Muscle of arm (tissue), 14 donors: ENCODE measurements around the gene RAD23A. TPM values are rescaled to one million over a fixed set of nuclear protein-coding genes. Genes with fewer than 3 reads are reported as not detected.
"Not testable (repeated sequence)": the region's sequence is repeated elsewhere in the genome, so short reads cannot be mapped to it uniquely, and the experiment has no call there.

ENCODE experiments used
- DNase-seq: peaks from one replicate; pipeline ENCODE4 v3.0.0-alpha.2; 2013
- long read RNA-seq, 11 donors: transcript quantifications; one replicate each; lab custom pipeline, GENCODE V29; 2026
- polyA plus RNA-seq, 12 donors: library from polyadenylated mRNA; unstranded; fragments of 120-200 nt; gene quantifications; one replicate each; pipeline ENCODE4 v1.2.1, GENCODE V29; 2013; ENCODE audit not compliant: insufficient read length in 12 of 12

RAD23A gene
- 100 to 1,000 TPM in 9 of 12 donors, 10 to 100 TPM in 3; 80.3 to 659 (median 114) TPM for polyA plus RNA-seq
- long read RNA-seq, donor 1, transcript RAD23A-207 (2 exons, 545 nt), result minor isoform, 18 of 74 reads
- long read RNA-seq, donor 1, transcript RAD23A-203 (9 exons, 1,746 nt), result minor isoform, 18 of 74 reads
- long read RNA-seq, donor 1, transcript RAD23A-201 (9 exons, 1,736 nt), result major isoform, 21 of 74 reads
- long read RNA-seq, donor 1, partial matches to known transcripts, result 17 of 74 reads
- long read RNA-seq, donor 1, other reads (novel, unspliced or antisense), result 0 of 74 reads
- long read RNA-seq, donor 2, transcript RAD23A-207 (2 exons, 545 nt), result minor isoform, 30 of 145 reads
- long read RNA-seq, donor 2, transcript RAD23A-203 (9 exons, 1,746 nt), result minor isoform, 48 of 145 reads
- long read RNA-seq, donor 2, transcript RAD23A-201 (9 exons, 1,736 nt), result major isoform, 49 of 145 reads
- long read RNA-seq, donor 2, partial matches to known transcripts, result 12 of 145 reads
- long read RNA-seq, donor 2, other reads (novel, unspliced or antisense), result 5 of 145 reads
- long read RNA-seq, donor 3, transcript RAD23A-207 (2 exons, 545 nt), result minor isoform, 11 of 50 reads
- long read RNA-seq, donor 3, transcript RAD23A-203 (9 exons, 1,746 nt), result major isoform, 20 of 50 reads
- long read RNA-seq, donor 3, transcript RAD23A-201 (9 exons, 1,736 nt), result minor isoform, 19 of 50 reads
- long read RNA-seq, donor 3, partial matches to known transcripts, result 0 of 50 reads
- long read RNA-seq, donor 3, other reads (novel, unspliced or antisense), result 0 of 50 reads
- long read RNA-seq, donor 4, transcript RAD23A-201 (9 exons, 1,736 nt), result major isoform, 18 of 60 reads
- long read RNA-seq, donor 4, transcript RAD23A-203 (9 exons, 1,746 nt), result minor isoform, 15 of 60 reads
- long read RNA-seq, donor 4, transcript RAD23A-207 (2 exons, 545 nt), result minor isoform, 9 of 60 reads
- long read RNA-seq, donor 4, partial matches to known transcripts, result 18 of 60 reads
- long read RNA-seq, donor 4, other reads (novel, unspliced or antisense), result 0 of 60 reads
- long read RNA-seq, donor 5, transcript RAD23A-207 (2 exons, 545 nt), result minor isoform, 11 of 124 reads
- long read RNA-seq, donor 5, transcript RAD23A-203 (9 exons, 1,746 nt), result minor isoform, 42 of 124 reads
- long read RNA-seq, donor 5, transcript RAD23A-201 (9 exons, 1,736 nt), result major isoform, 59 of 124 reads
- long read RNA-seq, donor 5, partial matches to known transcripts, result 11 of 124 reads
- long read RNA-seq, donor 5, other reads (novel, unspliced or antisense), result 0 of 124 reads
- long read RNA-seq, donor 6, transcript RAD23A-201 (9 exons, 1,736 nt), result major isoform, 14 of 166 reads
- long read RNA-seq, donor 6, transcript RAD23A-207 (2 exons, 545 nt), result minor isoform, 13 of 166 reads
- long read RNA-seq, donor 6, transcript RAD23A-203 (9 exons, 1,746 nt), result major isoform, 14 of 166 reads
- long read RNA-seq, donor 6, partial matches to known transcripts, result 125 of 166 reads
- long read RNA-seq, donor 6, other reads (novel, unspliced or antisense), result 0 of 166 reads
- long read RNA-seq, donor 7, transcript RAD23A-203 (9 exons, 1,746 nt), result major isoform, 10 of 27 reads
- long read RNA-seq, donor 7, transcript RAD23A-207 (2 exons, 545 nt), result minor isoform, 8 of 27 reads
- long read RNA-seq, donor 7, transcript RAD23A-201 (9 exons, 1,736 nt), result minor isoform, 9 of 27 reads
- long read RNA-seq, donor 7, partial matches to known transcripts, result 0 of 27 reads
- long read RNA-seq, donor 7, other reads (novel, unspliced or antisense), result 0 of 27 reads
- long read RNA-seq, donor 8, transcript RAD23A-207 (2 exons, 545 nt), result minor isoform, 11 of 102 reads
- long read RNA-seq, donor 8, transcript RAD23A-201 (9 exons, 1,736 nt), result major isoform, 38 of 102 reads
- long read RNA-seq, donor 8, transcript RAD23A-203 (9 exons, 1,746 nt), result minor isoform, 35 of 102 reads
- long read RNA-seq, donor 8, partial matches to known transcripts, result 17 of 102 reads
- long read RNA-seq, donor 8, other reads (novel, unspliced or antisense), result 0 of 102 reads
- long read RNA-seq, donor 9, transcript RAD23A-203 (9 exons, 1,746 nt), result major isoform, 12 of 26 reads
- long read RNA-seq, donor 9, transcript RAD23A-201 (9 exons, 1,736 nt), result minor isoform, 9 of 26 reads
- long read RNA-seq, donor 9, partial matches to known transcripts, result 0 of 26 reads
- long read RNA-seq, donor 9, other reads (novel, unspliced or antisense), result 0 of 26 reads
- long read RNA-seq, donor 10, transcript RAD23A-201 (9 exons, 1,736 nt), result major isoform, 46 of 128 reads
- long read RNA-seq, donor 10, transcript RAD23A-207 (2 exons, 545 nt), result minor isoform, 17 of 128 reads
- long read RNA-seq, donor 10, transcript RAD23A-203 (9 exons, 1,746 nt), result minor isoform, 41 of 128 reads
- long read RNA-seq, donor 10, partial matches to known transcripts, result 19 of 128 reads
- long read RNA-seq, donor 10, other reads (novel, unspliced or antisense), result 5 of 128 reads
- long read RNA-seq, donor 11, transcript RAD23A-201 (9 exons, 1,736 nt), result minor isoform, 29 of 120 reads
- long read RNA-seq, donor 11, transcript RAD23A-203 (9 exons, 1,746 nt), result major isoform, 40 of 120 reads
- long read RNA-seq, donor 11, transcript RAD23A-207 (2 exons, 545 nt), result minor isoform, 22 of 120 reads
- long read RNA-seq, donor 11, partial matches to known transcripts, result 29 of 120 reads
- long read RNA-seq, donor 11, other reads (novel, unspliced or antisense), result 0 of 120 reads

DNA sequence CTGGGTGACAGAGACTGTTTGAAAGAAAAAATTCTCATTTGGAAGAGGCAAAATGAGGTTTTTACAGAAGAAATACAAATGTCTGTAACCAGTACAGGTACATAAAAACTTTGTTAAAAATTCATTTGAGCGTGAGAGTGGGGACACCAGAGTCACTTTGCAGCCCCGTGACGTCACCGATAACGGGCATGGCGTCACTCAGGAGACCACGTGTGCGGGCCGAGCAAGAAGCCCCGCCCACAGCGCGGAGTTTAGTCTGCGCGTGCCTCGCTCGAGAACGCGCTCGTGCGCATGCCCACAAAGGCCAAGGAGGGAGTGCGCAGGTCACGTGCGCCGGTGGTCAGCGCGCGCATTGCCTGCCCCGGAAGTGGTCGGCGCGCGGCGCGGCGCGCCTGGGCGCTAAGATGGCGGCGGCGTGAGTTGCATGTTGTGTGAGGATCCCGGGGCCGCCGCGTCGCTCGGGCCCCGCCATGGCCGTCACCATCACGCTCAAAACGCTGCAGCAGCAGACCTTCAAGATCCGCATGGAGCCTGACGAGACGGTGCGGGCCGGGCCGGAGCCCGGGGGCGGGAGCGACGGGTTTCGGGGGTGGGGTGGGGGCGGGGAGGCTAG is at the start of gene RAD23A:
Gene RAD23A (plus strand): TSS at position 384 of the 613 bp plus-strand sequence. CDS start 87 bp downstream, at position 471.
- DNase-seq, result peak; percentile 99

DNA sequence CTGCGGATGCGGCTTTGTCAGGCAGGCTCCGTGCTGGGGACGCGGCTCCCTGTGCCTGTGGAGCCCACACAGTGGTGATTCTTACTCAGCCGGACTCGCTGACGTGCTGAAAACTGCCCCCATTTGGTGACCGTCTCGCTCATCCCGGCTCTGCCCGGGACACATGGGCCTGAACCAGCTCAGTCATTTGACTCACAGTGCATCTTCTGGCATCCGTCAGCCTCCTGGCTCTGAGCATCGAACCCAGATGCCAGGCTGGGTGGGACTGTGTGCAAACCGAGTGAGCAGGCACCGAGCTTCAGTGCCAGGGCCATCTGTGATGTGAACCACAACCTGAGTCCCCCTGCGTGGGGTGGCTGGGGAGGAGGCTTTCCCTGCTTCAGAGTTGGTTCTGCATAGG is 49.2 kb upstream of the RAD23A start:
- DNase-seq, result no peak

DNA sequence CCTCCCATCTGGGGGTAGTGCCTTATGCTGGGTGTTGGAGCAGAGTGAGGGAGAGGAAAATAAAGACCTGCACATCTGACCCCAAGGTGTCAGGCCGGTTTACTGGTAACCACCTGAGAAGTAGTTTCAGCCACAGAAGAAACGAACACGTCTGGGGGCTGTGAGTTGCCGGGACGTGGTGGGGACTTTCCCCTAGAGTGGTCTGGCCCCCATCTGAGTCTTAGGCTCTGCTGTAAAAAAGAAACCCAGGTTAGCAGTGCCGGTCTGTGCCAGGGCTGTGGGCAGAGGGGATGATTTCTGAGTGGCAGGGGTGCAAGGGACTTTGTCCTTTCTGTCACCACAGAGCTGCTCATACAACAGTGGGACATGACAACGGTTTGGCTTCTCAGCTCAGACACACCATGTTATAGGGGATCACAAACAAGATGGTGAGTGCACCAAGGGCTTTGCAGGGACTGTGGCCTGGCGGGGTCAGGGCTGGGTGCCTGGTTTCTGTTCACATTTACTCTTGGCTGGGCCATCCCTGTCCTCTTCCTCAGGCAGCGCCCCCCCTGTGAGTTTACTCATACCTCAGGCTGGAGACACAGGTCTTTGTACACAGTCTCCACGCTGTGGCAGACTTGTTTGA is 45.7 kb upstream of the RAD23A start:
- DNase-seq, result no peak

DNA sequence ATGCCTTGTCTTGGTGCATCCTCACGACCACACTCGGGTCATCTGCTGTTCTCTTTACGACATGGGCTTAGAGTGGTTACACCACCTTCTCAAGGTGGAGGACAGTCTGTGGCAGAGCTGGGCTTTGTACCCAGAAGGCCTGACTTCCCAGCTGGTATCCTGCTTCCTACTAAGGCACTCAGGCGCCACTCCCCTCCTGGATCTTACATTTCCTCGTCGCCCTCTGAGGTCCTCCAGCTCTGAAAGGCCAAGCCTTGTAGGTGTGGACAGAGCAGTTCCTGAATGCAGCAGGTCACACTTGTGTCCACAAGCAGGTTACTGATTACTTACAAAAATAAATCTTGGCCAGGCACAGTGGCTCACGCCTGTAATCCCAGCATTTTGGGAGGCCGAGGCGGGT is 38.5 kb upstream of the RAD23A start:
- no peak for DNase-seq

DNA sequence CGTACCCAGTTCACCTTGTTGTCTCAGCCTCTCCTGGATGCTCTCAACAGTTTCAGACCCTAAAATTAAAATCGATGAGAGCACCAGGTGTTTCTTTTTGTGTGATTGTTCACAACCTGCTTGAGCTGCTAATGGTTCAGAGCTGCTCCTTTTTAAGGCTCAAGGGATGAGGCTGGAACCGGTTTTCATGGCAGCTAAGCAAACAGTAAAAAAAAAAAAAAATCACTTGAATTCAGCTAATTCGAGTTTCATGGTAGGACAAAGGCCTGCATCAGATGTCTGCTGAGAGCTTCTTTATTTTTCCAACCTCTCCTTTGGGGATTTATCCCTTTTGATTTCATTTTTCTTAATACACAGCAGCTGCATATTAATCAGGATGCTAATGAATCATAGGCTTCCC is 33.1 kb upstream of the RAD23A start:
- no peak for DNase-seq

DNA sequence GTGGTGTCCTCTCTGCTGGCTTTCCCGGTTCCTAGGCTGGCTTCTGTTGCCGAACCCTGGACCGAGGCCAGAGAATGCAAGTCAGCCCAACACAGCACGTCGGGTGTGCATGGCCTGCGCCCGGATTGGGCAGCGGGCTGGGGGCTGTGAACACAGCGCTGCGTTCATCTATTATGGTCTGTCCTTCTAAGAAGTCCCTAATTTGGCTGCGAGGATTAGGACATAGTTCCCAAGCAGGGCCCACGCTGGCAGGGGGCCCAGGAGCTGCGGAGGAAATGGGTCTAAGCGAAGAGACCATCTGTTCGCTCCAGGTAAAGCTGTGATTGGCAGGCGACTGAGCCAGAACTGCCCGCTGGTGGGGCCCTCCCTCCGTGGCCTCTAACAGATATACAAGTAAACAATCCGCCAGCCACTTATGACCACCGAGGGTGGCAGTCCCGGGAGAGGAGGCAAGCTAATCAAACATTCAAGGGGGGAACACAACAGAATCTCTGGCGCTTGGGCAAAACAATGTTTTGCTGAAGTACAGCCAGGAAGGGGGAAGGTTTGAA is 32.6 kb upstream of the RAD23A start:
- peak; percentile 77 for DNase-seq

DNA sequence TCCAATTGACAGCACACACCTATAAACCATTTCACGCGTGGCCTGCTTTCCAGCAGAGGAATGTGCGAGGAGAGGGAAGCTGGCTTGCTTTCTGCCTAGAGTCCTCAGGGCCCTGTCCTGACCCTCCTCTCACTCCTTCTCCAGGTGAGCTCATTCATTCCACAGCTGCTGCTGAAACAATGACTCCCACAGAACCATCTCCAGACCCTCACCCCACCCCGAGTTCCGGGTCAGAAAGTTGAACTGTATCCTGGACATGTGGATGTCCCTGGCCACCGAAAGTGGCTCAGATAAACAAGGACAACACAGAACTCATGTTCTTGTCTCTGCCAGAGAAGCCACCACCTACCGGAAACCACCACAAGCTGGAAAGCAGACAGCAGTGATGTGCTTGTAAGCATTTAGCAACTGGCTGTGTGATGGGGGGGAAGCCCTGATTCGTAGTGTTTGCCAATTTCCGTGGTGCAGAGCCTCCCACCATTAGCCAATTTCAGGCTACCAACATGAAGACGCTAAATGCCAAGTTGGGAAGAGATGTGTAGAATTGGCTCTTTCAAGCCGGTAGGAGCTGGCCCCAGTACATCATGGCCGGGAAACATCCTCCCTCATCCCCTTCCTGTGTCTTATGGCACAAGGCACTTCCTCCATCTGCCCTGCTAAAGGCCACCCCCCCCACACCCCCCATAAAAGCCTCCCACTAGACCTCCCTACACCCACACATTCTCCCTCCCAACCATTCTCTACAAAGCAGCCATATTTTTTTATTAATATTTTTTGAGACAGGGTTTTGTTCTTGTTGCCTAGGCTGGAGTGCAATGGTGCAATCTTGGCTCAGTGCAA is 31.6 kb upstream of the RAD23A start:
- peak; percentile 29 for DNase-seq

DNA sequence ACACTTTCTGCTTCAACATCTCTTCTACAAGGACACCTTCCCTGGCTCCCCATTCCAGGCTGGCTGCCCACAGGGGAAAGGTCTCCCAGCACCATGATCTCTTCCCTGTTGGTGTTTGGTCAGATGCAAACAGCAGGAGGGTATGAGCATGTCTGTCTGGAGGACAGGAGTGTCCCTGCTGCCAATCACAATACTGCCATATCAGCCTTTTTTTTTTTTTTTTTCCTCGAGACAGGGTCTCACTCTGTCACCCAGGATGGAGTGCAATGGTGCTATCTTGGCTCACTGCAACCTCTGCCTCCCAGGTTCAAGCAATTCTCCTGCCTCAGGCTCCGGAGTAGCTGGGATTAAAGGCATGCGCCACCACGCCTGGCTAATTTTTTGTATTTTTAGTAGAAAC is 29.8 kb upstream of the RAD23A start:
- DNase-seq, result not testable (repeated sequence)

DNA sequence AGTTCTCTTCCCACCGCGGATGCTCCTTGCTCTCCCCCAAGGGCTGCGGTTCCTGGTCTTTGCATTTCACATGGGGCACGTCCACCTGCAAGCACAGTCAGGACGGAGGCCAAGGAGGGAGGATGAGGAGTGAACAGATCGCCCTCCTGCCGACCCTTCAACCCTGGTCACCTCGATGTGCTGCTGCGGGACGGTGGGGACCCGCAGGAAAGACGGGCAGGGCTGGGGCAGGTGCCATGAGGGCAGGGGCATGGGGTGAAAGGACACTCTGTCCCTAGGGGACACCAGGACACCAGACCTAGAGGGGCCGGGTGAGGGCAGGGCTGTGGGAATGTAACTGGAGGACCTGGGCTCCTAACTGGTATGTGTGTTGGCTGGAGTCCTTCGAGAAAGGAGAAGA is 27.4 kb upstream of the RAD23A start:
- DNase-seq, result no peak

DNA sequence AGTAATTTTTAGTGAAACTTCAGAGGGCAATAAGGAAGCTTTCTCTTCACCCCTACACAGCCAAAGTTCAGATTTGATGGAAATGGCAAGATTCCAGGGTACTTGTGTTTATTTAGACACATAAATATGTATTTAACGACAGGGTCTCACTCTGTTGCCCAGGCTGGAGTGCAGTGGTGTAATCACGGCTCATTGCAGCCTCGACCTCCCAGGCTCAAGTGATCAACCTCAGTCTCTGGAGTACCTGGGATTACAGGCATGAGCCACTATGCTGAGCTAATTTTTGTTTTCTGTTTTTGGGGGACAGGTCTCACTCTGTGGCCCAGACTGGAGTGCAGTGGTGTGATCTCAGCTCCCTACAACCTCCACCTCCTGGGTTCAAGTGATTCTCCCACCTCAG is 24.6 kb upstream of the RAD23A start:
- no peak for DNase-seq

DNA sequence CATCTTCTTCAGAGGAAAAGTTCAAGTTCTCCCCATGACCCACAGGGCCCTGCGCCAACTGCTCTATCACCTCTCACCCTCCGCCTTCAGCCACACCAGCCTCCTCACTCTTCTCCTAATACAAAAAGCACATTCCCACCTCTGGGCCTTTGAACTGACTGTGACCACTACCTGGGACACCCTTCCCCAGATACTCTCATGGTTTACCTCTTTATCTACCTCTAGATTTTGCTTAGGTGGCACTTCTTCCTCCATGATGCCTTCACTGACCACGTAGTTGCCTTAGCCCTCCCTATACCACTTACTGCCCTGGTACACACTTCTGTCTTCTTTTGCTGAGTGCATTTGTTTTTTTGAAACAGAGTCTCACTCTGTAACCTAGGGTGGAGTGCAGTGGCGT is 22.7 kb upstream of the RAD23A start:
- no peak for DNase-seq

DNA sequence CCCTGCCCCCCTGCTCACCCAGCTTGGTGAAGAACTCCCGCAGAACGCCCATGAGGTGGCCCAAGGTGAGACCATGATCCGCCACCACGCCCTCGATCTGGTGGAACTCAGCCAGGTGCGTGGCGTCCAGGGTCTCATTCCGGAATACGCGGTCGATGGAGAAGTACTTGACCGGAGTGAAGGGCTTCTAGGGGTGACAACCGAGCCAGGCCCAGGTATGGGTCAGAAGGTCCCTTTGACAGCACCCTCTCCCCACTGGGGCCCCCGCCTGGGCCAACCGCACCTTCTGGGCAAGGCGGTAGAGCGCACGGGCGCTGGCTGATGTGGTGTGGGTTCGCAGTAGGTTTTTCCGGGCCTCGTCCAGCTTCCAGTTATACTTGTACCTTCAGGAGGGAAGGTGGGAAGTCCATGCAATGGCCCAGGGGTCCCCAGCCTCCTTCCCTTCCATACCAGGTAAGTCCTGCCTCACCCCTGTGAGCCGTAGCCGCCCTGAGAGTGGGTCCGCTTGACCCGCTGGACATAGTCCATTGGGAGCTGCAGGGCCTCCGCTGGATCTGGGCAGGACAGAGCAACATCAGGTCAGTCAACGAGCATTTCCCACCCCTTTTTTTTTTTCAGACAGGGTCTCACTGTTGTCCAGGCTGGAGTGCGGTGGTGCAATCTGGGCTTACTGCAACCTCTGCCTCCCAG is 20.9 kb upstream of the RAD23A start:
- DNase-seq, result no peak

DNA sequence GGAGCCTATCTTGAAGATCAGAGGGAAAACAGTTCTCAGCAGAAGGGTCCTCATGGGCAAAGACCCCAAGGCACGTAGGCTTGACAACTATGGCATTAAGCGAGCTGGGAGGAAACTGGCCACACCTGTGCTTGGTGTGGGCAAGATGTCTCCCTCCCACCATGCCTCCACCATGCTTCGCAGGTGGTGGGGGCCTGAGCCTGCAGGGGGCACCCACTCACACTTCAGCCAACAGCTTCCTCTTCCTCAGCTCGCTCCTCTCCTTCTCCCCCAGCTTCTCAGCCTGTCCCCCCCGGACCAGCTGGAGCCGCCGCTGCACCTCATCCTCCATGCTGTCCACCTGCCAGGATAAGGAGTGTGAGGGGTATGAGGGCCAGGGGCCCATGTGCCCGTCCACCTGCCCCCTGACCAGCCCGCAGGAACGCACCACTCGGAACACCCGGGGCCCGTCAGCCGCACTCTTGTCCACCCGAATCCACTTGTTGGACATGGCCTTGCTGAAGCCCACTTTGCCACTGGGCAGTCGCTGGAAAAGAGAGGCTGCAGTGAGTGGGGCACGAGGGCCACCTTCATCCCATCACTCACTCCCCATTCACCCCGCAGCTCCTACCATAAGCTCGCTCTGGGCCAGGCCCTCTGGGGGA is 15.5 kb upstream of the RAD23A start:
- no peak for DNase-seq

DNA sequence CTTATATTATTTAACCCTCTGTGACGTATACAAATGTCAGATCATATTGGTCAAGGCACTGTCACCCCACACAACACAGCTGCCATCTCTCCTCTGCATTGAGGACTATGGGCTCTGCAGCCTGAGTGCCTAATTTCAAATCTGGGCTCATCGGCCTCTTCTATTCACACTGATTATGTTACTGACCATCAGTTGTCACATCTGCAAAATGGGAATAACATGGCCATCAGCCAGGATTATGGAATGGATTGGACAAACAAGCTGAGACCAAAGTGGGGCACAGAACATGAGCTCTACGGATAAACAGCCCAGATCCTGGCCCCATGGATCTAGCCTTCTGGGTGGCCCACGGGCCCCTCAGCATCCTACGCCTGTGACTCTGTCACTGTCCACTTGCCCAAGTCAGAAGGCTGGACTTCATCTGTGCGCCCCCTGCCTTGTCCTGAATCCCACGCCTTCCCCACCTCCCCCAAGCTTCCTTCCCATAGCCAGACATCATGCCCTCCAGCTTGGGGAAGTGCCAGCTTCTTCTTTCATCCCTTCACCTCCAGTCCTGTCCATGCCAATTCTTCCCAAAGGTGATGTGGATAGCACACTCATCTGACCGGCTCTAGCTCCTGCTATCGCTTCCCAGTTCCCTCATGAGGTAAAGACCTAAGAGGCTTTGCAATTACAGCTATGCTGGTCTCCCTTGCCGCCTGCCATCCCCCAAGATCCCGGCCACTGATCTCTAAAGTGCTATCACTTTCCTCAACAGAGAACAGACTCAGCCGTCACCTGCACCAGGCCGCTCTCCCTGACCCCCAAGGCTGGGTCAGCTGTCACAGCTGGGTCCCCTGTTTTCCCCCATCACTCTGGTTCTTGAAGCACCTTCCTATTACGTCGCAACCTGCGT is 13.0 kb upstream of the RAD23A start:
- no peak for DNase-seq
